ENCODE data around the gene ADAMTS4.

GRCh38 chr1:161171696-161172095 is 27.2 kb downstream of the ADAMTS4 start:
- TF ChIP-seq CTCF (IDR thresholded peaks at IDR 0.05) (no peak), POLR2A (IDR thresholded peaks at IDR 0.05) (no peak)
